PC-3 (cell line): Measurements from ENCODE around the gene ENTPD2. TPM values are rescaled to one million over a fixed set of nuclear protein-coding genes. Genes with fewer than 3 reads are reported as not detected.

Experiments used
- ATAC-seq: fragments of 200-7000 bp; cut with Tn5 transposase; 2 replicates; pipeline ENCODE4 v1.9.1; 2020; ENCODE audit warnings: mild to moderate bottlenecking, moderate library complexity
- BruUV-seq: library from RNA; stranded (reverse); fragments of 400-500 nt; replicated peaks from 2 replicates; lab custom pipeline; 2021; lab: Mats Ljungman, UMichigan
- CTCF ChIA-PET: fragments of 300-600 bp; sonication (Branson Sonifier 250); formaldehyde crosslinking; loops from one replicate; lab custom pipeline; 2022; ENCODE audit warnings: antibody characterized with exemption; lab: Charles Lee
- POLR2A ChIA-PET: fragments of 300-600 bp; sonication (Branson Sonifier 250); formaldehyde crosslinking; loops from one replicate; lab custom pipeline; 2022; ENCODE audit warnings: antibody characterized with exemption; ENCODE audit not compliant: unreplicated experiment; lab: Charles Lee
- DNase-seq: peaks from one replicate; pipeline ENCODE4 v3.0.0-alpha.2; 2015
- H2AFZ ChIP-seq: fragments of 300-600 bp; sonication (generic); 2 replicates; pipeline ENCODE4 v1.6.0; 2016; ENCODE audit warnings: antibody characterized with exemption, low read length
- H3F3A ChIP-seq: fragments of 300-600 bp; sonication (generic); one replicate; pipeline ENCODE4 v1.6.0; 2017; ENCODE audit warnings: antibody characterized with exemption, low read length, control low read depth, mild to moderate bottlenecking; ENCODE audit not compliant: unreplicated experiment
- H3K27ac ChIP-seq: fragments of 300-600 bp; sonication (generic); 2 replicates; pipeline ENCODE4 v1.5.1; 2016; ENCODE audit warnings: mild to moderate bottlenecking, low read length
- H3K27me3 ChIP-seq: fragments of 300-600 bp; sonication (generic); 2 replicates; pipeline ENCODE4 v1.6.1; 2016; ENCODE audit warnings: low read length, mixed read lengths
- H3K36me3 ChIP-seq: fragments of 300-600 bp; sonication (generic); 2 replicates; pipeline ENCODE4 v1.6.1; 2016; ENCODE audit warnings: low read depth, mixed run types, low read length, mixed read lengths
- H3K4me1 ChIP-seq: fragments of 300-600 bp; sonication (generic); 2 replicates; pipeline ENCODE4 v1.5.1; 2016; ENCODE audit warnings: low read length; ENCODE audit not compliant: insufficient read depth
- H3K4me2 ChIP-seq: fragments of 300-600 bp; sonication (generic); 2 replicates; pipeline ENCODE4 v1.6.0; 2016; ENCODE audit warnings: low read length
- H3K4me3 ChIP-seq: fragments of 300-600 bp; sonication (generic); 2 replicates; pipeline ENCODE4 v1.5.1; 2016; ENCODE audit warnings: mild to moderate bottlenecking, low read length, mixed read lengths
- H3K79me2 ChIP-seq: fragments of 300-600 bp; sonication (generic); 2 replicates; pipeline ENCODE4 v1.6.1; 2017; ENCODE audit warnings: low read length, mixed read lengths
- H3K9ac ChIP-seq: fragments of 300-600 bp; sonication (generic); 2 replicates; pipeline ENCODE4 v1.6.0; 2016; ENCODE audit warnings: mild to moderate bottlenecking, low read length
- H3K9me2 ChIP-seq: fragments of 300-600 bp; sonication (generic); replicated peaks from 2 replicates; pipeline ENCODE4 v1.6.1; 2016; ENCODE audit warnings: mixed run types, low read length, mixed read lengths
- H3K9me3 ChIP-seq: fragments of 300-600 bp; sonication (generic); 2 replicates; pipeline ENCODE4 v1.6.1; 2016; ENCODE audit warnings: low read length, mixed read lengths
- H4K20me1 ChIP-seq: fragments of 300-600 bp; sonication (generic); 2 replicates; pipeline ENCODE4 v1.6.1; 2016; ENCODE audit warnings: low read length, mixed read lengths
- CTCF ChIP-seq: fragments of 300-600 bp; sonication (generic); conservative IDR thresholded peaks from 2 replicates; pipeline ENCODE4 v1.5.1; 2017; ENCODE audit warnings: antibody characterized with exemption, low read depth, mild to moderate bottlenecking, low read length
- EZH2 ChIP-seq: fragments of 300-600 bp; sonication (generic); IDR thresholded peaks from one replicate; pipeline ENCODE4 v1.6.1; 2017; ENCODE audit warnings: antibody characterized with exemption, mild to moderate bottlenecking, low read length; ENCODE audit not compliant: unreplicated experiment
- EZH2phosphoT487 ChIP-seq: fragments of 300-600 bp; sonication (generic); IDR thresholded peaks from 2 replicates; pipeline ENCODE4 v1.6.1; 2018; ENCODE audit warnings: mild to moderate bottlenecking, antibody characterized with exemption, low read length, borderline replicate concordance
- intact Hi-C: fragments of 100-400 bp; cut with micrococcal nuclease; formaldehyde crosslinking; loops from 2 replicates; pipeline ENCODE4 v1.9.0; 2023
- total RNA-seq: library from RNA; depleted of rRNA; stranded (reverse); fragments of >200 nt; gene quantifications from 2 replicates; pipeline ENCODE4 v1.2.3, GENCODE V29; 2014

Gene ENTPD2
- total RNA-seq, 1 experiment from 2014 or later: 1.3 TPM

DNA sequence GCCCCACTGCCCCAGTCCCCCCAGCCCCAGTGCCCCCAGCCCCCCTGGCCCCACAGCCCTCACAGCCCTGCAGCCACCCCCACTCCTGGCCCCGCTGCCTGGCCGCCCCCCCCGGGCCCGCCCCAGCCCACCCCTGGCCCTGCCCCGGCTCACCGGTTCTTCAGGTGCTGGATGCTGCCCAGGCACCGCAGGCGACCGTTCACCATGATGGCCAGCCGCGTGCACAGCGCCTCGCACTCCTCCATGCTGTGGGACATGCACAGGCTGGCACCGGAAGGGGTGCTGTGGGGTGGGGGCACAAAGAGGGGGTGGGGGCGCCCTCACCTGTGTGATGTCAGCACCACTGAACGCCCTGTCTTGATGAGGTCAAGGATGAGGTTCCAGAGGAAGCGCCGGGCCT lies 44.6 kb downstream of the ENTPD2 start:
- no peak overlapping the region for H3K4me3 ChIP-seq
- no peaks in the 10 kb centered on the region for H3K9me3 ChIP-seq
- H3K4me2 ChIP-seq: no peak overlapping the region
- no peak for TF ChIP-seq EZH2
- no peak for TF ChIP-seq EZH2phosphoT487
- TF ChIP-seq CTCF: no peak
- no peak overlapping the region for H3K27ac ChIP-seq
- ATAC-seq: no peak
- no TSS peak for BruUV-seq
- no peaks in the 10 kb centered on the region for H4K20me1 ChIP-seq
- CTCF ChIA-PET: no interaction called here
- no peaks in the 10 kb centered on the region for H3K9me2 ChIP-seq
- H3K9ac ChIP-seq: no peak overlapping the region
- POLR2A ChIA-PET: no interaction called here
- DNase-seq: no peak
- no peaks in the 10 kb centered on the region for H3K4me1 ChIP-seq
- H3F3A ChIP-seq: no peaks in the 10 kb centered on the region
- H3K36me3 ChIP-seq: no peaks in the 10 kb centered on the region
- no peaks in the 10 kb centered on the region for H3K79me2 ChIP-seq
- H3K27me3 ChIP-seq: no peaks in the 10 kb centered on the region
- intact Hi-C loops: no loop called here
- no peak overlapping the region for H2AFZ ChIP-seq

- Histone ChIP-seq H4K20me1 (no peaks in the 10 kb centered on the region), H3K4me1 (no peaks in the 10 kb centered on the region), H3K27me3 (no peaks in the 10 kb centered on the region), H3K9me3 (no peaks in the 10 kb centered on the region), H2AFZ (no peak overlapping the region), H3K27ac (no peak overlapping the region), H3K9ac (no peak overlapping the region), H3K4me3 (no peak overlapping the region), H3K36me3 (no peaks in the 10 kb centered on the region), H3K4me2 (no peak overlapping the region), H3K9me2 (no peaks in the 10 kb centered on the region), H3F3A (no peaks in the 10 kb centered on the region), H3K79me2 (no peaks in the 10 kb centered on the region)
- CTCF ChIA-PET: no interaction called here
- TF ChIP-seq EZH2: no peak
- no peak for TF ChIP-seq EZH2phosphoT487
- no peak for TF ChIP-seq CTCF
- intact Hi-C loops: no loop called here
- DNase-seq (no peak), ATAC-seq (no peak)
- POLR2A ChIA-PET: no interaction called here
- BruUV-seq: no TSS peak
Measured at GRCh38 chr9:137008312-137008711, 45.5 kb downstream of the ENTPD2 start.

GRCh38 chr9:137007816-137008270 lies 46.0 kb downstream of the ENTPD2 start:
- H3K4me1 ChIP-seq: no peaks in the 10 kb centered on the region
- H3K9me2 ChIP-seq: no peaks in the 10 kb centered on the region
- BruUV-seq: no TSS peak
- H3K36me3 ChIP-seq: no peaks in the 10 kb centered on the region
- no peaks in the 10 kb centered on the region for H3K79me2 ChIP-seq
- DNase-seq (no peak), ATAC-seq (no peak)
- no peak overlapping the region for H3K4me3 ChIP-seq
- H3K9ac ChIP-seq: no peak overlapping the region
- ChIA-PET CTCF (no interaction called here), POLR2A (no interaction called here)
- H3K27ac ChIP-seq: no peak overlapping the region
- intact Hi-C loops: no loop called here
- no peak overlapping the region for H3K4me2 ChIP-seq
- no peaks in the 10 kb centered on the region for H3K27me3 ChIP-seq
- TF ChIP-seq CTCF: no peak
- no peak for TF ChIP-seq EZH2phosphoT487
- no peaks in the 10 kb centered on the region for H4K20me1 ChIP-seq
- no peak overlapping the region for H2AFZ ChIP-seq
- no peaks in the 10 kb centered on the region for H3K9me3 ChIP-seq
- H3F3A ChIP-seq: no peaks in the 10 kb centered on the region
